GM21619 (cell line): ENCODE data around the gene SUSD2.
"Not testable (repeated sequence)": the region's sequence is repeated elsewhere in the genome, so short reads cannot be mapped to it uniquely, and the experiment has no call there.

Experiments used
- ATAC-seq: cut with Tn5 transposase; IDR thresholded peaks from one replicate; pipeline ENCODE4 v1.9.1; 2021; ENCODE audit not compliant: unreplicated experiment

The SUSD2 gene, protein sequence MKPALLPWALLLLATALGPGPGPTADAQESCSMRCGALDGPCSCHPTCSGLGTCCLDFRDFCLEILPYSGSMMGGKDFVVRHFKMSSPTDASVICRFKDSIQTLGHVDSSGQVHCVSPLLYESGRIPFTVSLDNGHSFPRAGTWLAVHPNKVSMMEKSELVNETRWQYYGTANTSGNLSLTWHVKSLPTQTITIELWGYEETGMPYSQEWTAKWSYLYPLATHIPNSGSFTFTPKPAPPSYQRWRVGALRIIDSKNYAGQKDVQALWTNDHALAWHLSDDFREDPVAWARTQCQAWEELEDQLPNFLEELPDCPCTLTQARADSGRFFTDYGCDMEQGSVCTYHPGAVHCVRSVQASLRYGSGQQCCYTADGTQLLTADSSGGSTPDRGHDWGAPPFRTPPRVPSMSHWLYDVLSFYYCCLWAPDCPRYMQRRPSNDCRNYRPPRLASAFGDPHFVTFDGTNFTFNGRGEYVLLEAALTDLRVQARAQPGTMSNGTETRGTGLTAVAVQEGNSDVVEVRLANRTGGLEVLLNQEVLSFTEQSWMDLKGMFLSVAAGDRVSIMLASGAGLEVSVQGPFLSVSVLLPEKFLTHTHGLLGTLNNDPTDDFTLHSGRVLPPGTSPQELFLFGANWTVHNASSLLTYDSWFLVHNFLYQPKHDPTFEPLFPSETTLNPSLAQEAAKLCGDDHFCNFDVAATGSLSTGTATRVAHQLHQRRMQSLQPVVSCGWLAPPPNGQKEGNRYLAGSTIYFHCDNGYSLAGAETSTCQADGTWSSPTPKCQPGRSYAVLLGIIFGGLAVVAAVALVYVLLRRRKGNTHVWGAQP

DNA sequence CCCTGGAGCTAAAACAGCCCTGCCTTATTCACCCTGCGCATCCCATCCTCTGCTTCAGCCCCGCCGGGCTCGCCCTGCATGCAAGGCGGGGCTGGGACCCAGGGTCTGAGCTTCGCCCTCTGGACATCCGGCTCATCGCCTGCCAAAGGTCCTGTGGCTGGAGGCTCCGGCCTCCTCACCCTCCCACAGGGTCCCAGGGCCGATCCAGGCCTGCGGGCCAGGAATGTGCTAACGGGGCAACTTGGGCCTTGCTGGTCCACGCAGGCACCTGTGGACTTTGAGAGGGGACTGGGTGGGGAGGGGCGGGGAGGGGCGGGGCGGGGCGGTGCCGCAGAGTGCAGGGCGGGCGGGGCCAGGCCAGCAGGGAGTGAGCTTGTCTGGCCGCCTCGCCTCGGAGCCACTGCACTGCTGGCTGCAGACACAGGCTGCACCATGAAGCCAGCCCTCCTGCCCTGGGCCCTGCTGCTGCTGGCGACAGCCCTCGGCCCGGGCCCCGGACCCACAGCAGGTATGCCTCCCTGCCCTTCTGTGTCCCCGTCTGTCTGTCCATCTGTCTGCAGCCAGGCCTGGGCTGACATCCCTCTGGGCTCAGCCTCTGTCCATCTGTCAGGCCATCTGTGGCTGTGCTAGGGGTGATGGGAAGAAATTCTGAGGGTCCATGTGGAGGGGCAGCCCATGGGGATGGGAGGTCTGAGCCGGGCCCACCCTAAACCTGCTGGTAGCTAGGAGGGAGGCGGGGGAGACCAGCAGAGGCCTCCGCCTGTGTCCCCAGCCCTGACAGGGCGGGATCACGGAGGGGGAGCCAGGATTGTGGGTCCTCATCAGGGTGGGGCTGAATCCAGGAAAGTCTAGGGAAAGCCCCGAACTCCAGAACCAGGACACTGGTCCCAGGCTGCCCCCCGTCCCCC lies at the start of gene SUSD2:
TSS of gene SUSD2 (plus strand) at position 400 of the 908 bp plus-strand sequence. CDS start at position 433, 33 bp downstream.
- ATAC-seq, result no peak

DNA sequence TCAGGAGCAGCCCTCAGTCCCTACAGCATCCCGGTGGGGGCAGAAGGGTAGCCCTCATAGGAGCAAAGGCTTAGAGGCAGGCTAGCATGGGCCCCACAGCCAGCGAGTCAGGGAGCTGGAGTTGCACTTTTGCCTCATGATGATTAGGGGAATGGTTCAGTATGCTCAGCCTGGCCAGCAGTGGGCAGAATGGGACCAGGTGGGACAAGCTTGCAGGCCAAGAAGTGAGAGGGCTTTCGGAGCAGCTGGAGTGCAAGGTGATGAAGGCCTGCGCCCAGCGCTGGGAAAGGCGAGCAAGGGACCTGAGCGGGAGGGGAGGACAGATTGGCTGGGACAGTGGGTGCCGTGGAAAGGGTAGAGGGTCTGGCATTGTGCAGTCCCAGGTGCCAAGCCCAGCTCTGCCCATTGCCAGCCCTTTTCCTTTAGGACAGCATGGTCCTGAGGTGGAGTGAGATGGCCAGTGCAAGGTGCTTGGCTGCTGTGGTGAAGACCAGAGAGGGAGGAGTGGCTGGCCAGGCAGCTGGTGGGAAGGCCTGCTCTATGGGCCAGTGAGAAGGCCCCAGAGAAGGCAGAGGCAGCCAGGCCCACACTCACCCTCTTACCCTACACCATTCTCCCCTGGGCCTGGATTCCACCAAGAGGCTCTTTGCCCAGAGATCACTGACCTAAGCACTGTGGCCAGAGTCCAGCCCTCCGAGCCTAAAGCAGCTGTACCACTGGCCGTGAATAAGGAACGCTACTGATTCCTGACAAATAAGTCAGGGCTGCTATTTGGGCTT lies 47.9 kb upstream of the SUSD2 start:
- no peak for ATAC-seq

DNA sequence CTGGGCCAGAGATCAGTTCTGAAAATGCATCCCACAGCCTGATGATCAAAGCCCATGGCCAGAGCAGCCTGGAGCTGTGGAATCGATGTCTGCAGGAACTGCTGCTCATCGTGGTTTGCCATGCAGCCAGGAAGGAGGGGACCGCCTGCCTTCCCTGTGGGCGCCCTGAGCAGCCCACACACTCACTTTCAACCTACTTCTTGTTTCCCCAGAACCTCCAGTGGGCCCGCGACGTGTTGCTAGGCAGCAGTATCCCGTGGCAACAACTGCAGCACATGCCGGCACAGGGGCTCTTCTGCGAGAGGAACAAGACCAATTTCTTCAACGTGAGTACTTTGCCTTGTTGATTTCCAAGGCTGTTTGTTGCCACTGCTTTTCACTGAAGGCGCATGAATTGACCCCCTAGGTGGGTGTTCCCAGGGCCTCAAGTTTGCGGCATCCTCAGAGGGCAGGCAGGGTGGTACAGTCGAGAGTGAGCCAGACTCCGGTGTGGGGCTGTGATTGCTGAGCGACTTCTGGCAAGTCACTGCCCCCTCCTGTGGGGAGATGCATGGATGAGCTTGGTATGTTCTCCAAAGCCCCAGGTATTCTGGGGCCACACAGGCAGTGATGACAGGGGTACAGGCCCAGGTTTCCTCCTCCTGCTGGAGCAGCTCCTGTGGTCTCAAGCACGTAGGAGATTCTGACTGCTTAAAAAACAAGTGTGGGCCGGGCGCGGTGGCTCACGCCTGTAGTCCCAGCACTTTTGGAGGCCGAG lies 47.0 kb upstream of the SUSD2 start:
- no peak for ATAC-seq

DNA sequence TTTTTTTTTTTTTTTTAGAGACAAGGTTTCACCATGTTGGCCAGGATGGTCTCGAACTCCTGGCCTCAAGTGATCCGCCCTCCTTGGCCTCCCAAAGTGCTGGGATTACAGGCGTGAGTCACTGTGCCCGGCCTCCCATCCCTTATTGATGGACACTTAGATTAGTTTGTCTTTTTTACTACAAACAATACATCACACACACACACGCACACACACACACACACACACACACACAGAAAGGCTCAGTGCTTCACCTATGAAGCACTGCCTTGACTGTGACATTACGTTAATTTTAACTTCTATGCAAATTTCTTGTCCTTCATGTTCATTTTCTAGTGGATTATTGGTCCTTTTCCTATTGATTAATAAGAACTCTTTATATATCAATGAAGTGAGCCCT lies 44.8 kb upstream of the SUSD2 start:
- ATAC-seq, result not testable (repeated sequence)

DNA sequence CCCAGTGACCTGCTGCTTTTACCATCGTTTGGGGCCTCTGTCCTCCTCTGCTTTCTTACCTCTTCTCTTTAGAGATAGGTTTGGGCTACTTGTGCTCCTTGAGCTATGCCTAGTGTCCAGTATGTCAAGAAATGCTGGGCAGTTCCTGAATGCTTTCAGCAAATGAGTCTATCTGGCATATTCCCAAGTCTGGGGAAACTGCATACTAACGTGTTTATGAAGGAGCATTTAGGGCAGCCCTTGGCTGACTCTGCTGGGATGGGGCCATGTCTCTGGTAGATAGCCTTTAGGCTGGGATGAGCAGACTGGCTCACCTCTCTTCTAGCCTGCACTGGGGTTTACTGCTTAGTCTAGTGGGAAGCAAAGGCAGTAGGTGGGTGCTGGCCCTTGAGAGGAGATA lies 43.7 kb upstream of the SUSD2 start:
- ATAC-seq, result no peak

DNA sequence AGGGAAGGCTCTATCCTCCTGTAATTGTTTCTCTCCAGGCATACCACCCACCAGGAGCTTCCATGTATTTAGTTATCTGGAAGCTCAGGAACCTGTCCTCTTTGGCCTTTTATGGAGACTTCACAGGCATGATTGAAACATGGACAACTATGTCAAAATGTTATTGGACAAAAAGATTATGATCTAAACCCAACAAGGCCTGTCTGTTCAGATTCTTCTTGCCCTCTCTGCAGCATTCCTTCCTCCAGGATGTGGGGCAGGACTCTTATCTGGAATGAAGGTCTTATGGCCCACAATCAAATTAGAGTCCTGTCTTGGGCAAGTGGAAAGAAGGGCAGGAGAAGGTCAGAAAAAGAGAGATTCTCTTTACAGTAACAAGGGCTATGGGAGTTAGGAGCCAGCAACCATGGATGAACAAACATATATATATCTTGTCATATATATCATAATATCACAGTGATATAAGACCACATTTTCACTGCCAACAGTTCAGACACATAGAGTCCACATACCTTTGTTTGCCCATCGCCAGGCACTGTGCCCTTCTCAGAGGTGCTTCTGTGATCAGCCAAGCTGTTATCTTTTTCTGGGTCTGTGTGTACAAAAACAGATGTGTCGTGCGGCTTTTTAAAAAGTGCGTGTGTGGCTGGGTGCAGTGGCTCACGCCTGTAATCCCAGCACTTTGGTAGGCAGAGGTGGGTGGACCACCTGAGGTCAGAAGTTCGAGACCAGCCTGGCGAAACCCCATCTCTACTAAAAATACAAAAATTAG lies 42.5 kb upstream of the SUSD2 start:
- ATAC-seq, result no peak

DNA sequence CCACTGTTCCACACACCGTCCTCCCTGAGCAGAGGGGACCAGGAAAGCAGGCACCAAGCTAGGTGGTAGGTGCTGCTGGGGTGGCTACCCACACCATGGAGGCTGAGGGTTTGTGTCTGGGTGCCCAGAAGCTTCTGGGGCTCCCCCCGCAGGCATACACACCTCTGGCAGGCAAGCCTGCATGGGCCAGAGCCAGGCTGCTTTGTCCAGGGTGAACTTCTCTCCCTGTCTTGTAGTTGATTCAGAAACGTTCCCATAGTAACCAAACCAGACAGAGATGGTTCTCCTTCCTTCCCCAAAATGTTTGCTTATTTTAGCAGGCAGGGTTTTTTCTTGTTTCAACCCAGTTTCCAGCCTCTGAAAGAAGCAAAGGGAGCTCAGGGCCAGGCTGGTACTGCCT lies 40.9 kb upstream of the SUSD2 start:
- ATAC-seq, result no peak

DNA sequence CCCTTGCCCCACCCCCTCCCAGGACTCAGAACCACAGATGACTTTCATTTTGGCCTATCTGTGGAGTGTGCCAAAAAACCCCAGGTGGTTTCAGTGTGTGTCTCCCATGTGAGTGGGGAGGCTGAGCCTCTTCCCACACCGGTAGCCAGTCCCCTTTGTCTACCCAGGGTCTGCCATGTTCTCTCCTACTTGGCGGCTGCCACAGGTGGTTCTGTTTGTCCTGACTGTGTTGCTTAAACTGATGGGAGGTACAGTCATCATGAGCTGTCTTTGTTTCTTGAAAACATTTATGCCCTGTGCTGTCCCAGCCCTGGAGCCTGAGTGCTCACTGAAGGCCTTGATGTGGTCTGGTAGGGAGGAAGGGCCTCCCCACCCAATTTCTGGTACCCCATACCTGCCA lies 39.7 kb upstream of the SUSD2 start:
- no peak for ATAC-seq

DNA sequence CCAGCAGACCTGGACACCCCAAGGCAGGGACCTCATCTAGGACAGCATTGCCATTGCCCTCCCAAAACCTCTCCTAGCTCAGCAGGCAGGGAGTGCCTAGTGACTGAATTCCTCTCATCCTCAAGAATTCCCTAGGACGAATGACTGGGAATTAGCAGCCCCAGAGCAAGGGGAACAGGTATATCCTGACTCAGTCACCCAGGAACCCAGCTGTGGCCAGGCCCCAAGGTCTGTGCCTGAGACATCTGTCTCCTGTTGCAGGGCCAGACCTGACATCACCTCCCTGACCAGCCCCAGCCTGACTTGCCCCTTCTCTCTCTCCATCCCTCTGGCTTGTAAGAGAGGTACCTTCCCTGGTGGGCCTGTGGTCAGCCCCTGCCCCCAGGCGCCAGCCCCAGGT lies 39.0 kb upstream of the SUSD2 start:
- ATAC-seq, result no peak

DNA sequence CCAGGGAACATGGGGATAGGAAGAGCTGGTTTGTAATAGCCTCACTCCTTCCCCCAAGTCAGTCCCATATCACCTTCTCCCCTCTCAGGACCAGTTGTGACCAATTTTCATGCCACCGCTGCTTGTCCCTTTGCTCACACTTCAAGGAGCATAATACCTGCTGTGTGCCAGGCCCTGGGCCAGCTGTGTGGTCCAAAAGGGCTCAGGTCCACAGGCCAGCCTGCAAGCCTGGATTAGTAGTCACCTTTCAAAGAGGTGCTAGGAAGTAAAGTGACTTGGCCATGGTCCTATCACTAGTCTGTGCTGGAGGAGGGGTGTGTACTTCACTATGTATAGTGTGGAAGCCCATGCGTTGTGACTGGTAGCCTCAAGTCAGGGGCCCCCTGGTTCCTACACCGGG lies 38.5 kb upstream of the SUSD2 start:
- ATAC-seq, result no peak

DNA sequence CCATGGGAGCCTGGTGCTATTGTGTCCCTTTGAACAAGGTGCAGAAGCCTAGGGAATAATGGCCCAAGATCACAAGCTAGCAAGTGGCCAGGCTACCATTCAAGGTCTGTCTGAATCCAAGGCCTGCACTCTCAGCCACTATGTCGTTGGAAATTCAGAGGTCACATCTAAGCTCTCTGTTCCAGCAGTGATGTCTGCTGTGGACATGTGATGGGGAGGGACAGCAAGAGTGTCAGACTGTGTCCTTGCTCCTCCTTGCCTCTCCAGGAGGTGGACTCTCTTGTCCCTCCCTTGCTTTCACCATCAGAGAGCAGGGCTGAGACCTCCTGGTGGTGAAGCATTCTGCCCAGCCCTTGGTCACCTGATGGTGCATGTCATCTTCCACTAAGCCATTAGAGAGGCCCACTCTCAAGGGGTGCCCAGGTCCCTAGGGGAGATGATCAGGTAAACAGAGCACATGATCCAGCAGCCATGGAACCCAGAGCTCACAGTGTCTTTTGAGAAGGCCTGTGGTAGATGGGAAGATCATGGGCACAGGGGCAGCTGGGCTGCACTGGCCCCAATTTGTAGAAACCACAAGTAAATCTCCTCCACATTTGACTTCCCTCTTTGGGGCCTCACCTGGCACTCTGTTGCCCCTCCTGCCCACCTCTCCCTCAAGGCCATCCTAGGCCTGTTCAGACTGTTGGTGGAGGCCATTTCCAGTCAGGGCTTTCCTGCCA lies 37.1 kb upstream of the SUSD2 start:
- no peak for ATAC-seq

DNA sequence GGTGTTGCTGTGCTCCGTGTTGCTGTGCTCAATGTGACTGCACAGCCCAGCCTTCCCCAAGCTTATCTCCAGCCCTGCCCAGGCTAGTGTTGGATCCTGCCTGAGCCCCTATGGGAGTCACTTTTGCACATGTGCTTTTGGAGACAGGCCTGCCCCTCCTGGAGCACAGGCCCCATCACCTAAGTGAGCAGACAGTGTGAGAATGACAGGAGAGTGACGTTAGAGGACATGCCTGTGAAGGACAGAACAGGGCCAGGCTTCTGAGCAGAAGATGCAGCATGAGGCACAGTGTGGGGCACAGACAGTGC lies 36.6 kb upstream of the SUSD2 start:
- no peak for ATAC-seq

DNA sequence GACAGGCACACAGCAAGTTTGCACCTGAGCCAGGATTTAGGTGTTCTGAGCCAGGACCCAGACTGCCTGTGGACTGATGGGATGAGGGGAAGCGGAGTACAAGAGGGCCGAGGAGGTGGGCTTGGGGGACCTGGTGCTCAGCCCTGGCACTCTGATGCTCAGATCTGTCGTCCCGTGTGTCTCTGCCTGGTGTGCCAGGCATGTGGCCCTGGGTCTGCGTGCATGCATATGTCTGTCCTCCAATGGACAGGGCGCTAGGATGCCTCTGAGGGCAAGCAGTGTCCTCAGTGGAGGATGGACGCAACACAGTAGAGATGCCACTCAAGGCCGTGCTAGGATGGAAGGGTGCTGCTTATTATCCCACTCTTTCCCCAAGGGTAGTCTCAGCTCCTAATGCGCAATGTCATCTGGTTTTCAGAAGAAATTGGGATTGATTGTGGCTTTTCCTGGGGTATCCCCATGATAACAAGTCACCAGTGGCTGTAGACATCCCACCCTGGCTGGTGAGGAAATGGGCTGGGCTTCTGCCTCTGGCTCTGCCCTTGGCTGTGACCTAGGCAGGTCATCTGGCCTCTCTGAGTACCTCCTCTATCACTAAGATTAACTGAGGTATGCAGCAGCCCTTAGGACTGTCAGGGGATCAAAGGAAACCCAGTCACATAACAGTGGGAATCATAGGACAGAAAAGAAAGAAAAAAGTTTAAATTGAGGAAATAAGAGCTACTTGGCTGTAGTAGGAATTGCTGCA lies 35.7 kb upstream of the SUSD2 start:
- ATAC-seq, result no peak

DNA sequence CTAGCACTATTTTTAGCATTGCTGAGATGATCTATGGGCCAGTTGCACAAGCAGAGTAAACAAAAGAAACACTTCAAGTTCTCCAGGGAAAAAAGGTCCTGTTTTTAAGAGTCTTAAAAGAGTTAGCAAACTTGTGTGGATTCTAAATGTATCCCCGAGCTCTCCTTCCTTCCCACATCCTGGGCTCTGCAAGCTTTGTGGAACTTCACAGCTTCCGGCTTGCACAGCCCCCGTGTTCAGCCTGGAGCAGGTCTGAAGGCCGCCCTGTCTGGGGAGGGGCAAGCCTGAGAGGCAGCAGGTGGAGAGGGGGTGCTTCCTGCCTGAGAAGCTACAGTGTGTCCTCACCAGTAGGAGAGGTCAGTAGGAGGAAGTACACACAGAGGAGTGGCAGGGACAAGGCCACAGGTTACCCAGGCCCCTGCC lies 35.1 kb upstream of the SUSD2 start:
- peak; percentile 79 for ATAC-seq

DNA sequence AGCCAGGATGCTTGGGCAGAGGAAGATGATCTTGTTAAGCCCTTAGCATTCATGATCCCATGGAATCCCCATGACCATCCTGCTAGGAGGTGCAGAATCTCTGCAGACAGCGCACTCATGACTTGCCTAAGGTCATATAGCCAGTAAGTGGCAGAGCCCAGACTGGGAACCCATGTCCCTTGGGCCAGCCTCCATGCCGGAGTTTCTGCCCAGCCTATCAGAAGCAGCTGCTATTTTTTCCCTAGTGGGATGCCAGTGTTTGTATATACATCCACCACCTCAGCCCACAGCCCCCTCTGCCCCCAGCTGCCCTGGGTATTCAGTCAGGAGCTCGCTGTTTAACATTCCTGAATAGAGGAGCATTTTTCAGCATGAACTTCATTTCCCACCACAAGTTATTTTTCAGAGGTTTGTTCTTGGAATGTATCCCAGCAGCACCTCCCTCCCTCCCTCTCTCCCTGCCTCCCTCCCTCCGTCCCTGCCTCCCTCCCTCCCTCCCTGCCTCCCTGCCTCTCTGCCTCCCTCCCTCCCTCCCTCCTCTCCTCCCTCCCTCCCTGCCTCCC lies 34.4 kb upstream of the SUSD2 start:
- no peak for ATAC-seq

DNA sequence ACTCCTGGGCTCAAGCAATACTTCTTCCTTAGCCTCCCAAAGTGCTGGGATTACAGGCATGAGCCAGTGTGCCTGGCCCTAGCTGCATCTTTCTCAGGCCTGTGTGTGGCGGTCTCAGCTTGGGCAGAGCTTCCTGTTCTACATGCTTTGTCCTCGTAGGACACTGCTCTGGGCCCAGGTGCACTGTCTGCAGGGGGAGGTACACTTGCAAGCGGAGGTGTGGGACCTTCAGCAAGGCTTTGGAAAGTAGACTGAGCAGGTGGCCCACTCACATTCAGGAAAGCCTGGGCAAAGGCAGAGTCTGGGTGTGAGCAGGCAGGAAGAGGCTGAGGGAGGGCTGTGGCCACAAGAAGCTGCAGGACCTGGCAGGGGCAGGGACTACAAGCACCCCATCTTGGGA lies 33.6 kb upstream of the SUSD2 start:
- no peak for ATAC-seq
